Stimulated activated CD4-positive, alpha-beta T cell treated with anti-CD3 and anti-CD28 coated beads, Interleukin-1b, Interleukin-23, amount 100 ng/mL, for 4 hours (primary cell): ENCODE measurements around the gene VPS52.
A peak's percentile ranks its signal among the peaks of the same experiment; 100 is the strongest.
"Not testable (repeated sequence)": the region's sequence is repeated elsewhere in the genome, so short reads cannot be mapped to it uniquely, and the experiment has no call there.

Experiments
- DNase-seq, 2 donors: peaks; one replicate each; pipeline ENCODE4 v3.0.0-alpha.2; 2020; ENCODE audit warnings: low read depth in 2 of 2

Gene VPS52

DNA sequence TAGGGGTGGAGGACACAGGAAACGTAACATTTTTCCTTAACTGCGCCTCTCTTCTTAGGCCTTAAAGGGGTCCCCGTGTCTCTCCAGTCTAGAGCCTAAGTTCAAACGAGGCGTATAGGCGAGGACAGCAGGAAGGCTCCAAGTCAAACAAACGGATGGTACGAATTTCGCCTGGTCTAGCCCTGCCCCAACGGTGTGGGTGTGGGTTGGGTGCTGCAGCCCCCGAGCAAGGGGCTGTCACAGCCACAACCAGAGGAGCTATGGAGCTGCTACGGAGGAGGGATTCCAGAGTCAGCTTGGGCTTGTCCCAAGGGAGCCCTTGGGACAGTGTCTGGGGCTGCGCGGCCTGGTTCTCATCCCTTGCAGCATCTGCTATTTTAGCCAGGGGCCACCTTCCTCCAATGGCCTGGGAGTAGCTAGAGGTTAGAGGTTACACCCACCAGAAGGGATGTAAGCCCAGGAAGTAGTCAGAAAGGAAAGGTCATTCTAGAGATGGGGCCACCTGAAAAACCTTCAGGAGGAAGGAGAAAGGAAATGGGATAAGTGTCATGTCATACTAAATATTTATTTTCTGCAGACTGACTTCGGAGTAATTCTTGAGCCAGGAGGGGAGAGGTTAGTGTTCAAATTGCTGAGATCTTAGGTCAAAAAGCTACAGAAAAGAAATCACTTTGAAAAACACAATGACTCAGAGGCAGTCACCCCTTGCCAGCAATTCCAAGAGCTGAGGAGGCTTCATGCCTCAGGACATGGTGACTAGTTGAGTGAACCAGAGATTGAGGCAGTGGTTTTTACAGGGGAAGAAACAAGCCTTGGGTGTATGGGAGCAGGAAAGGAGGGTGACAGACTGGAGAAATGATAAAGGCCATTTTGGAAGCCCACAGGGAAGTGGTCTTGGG, 21.7 kb downstream of the VPS52 start:
- no peak for DNase-seq

DNA sequence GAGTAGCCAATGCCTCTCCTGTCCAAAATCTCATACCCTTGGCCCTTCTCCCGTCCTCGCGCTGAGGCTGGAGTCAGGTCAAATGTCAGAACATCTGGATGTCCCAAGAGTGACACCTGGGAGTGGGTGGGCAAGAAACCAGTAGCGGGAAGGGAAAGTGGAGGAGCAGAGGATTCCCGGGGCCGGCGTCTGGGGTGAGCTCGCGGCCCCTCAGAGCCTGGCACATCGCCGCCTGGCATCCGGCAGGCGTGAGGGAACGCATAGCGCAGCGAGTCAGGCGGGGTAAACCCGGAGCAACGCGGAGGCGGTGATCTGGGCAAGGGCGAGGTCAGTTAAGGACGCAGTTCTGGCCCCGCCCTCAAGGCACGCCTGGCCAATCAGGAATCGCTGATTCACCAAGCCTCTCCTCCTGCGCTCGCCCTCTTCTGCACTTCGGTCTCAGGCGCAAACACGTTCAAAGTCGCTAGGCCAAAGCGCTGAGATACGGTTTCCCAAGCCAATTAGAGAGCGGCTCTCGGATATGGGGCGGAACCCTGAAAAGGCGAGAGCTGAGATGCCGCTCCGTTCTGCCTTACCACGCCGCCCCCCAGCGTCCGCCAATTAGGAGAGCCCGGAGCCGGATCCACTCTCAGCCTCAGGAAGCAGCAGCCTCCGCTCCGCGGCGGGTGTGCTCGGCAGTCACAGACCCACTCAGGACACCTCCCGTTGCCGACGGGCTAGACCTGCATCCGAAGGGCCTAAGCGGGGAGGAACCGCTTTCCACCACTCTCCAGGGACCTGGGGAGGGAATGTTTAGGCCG, 22.5 kb downstream of the VPS52 start:
- peak; percentile 87 for DNase-seq

DNA sequence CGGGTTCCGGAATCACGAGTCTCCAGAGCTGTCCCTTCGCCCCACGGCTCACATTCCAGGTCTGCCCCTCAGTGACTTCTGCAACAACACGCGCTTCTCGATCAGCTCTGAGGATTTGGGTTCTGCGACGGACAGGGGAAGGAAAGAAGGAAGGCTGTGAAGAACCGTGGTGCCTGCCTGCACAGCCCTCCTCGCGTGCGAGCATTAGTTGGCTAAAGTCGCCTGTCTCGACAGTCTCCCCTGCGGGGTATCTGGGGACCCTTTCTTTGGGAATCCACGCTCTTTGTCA, 23.1 kb downstream of the VPS52 start:
- DNase-seq: no peak

DNA sequence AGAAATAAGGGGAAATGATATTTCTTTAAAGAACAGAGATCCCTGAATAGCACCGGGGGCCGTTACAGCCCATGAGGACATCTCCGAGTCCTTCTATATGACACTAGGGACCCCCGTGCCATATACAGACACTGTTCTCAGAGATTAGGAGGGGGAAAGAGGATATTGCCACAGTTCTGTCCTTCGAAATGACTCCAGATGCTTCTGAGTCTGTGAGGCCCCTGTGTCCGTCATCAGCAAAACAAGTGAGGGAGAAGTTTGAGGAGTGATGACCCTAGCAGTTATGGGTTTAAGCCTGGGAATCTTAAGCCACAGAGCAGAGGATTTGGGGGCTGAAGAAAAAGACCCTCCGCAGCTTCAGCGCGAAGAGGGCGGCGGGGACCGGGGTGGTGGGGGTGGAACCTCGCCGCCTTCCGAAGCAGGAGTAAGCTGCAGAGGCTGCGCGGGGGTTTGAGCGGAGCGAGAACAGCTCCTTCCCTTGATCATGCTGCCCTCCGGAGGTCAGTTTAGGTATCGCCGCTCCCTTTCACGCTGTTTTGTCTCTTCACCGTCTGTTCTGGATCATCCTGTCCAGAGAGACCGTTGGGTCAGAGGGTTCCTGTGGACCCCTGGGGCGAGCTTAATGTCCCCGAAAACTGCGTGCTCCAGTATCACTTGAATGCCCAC, 23.6 kb downstream of the VPS52 start:
- peak; percentile 90 to 92 for DNase-seq

DNA sequence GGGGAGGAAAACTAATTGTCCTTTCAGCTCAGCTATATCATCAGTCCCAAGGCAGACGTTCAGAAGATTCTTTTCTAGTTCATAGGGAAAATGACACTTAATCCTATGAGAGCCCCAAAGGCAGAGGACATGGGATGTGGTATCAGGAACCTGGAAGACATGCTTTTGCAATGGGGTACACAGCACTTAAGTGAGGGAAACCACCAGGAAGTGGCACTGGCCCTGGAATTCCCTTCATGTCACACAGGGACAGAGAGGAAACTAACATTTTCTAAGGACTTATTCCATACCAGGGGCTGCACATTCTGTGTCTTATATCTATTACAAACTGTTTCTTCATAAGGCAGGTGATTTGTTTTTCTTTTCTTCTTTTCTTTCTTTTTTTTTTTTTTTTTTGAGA, 28.2 kb downstream of the VPS52 start:
- no peak for DNase-seq

DNA sequence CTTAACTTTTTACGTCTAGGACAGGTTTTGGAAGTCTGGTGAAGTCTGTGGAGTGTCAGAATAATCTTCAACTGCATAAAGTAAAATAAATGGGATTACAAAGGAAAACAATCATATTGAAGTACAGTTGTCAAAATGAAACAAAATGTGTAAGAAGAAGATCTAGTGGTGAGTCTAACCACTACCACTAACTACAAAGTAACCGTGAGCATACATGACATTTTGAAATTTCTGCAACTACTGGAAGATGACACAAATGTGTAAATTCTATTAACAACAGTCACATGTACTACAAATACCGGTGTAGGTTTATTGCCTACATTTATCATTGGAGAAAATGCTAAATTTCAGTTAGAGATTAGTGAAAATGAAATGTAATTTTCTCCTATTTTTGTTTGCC, 29.7 kb downstream of the VPS52 start:
- DNase-seq: no peak

DNA sequence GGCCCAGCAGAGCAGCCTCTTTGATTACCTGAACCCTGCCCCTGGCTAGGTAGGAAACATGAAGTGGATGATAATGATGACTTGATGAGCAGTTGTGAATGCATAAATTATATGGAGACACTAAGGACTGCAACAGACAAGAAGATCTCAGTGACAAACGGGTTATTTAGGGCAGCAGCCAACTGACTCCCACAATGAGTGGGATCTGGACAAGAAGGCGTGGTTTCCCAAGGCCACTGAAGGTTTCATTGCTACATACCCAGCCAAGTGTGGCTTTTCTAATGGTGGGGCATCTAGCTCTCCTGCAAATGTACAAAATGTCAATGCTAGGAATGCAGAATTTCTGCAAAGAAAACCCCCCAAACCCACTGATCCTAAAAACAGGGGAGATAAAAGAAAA, 33.9 kb downstream of the VPS52 start:
- DNase-seq: no peak

DNA sequence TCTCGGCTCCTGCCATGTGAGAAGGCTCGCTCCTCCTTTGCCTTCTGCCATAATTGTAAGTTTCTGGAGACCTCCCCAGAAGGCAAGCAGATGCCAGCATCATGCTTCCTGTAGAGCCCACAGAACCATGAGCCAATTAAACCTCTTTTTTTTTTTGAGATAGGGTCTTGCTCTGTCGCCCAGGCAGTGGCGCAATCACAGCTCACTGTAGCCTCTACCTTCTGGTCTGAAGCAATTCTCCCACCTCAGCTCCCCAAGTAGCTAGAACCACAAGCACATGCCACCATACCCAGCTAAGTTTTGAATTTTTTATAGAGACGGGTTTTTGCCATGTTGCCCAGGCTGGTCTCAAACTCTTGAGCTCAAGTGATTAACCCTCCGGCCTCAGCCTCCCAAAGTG, 34.8 kb downstream of the VPS52 start:
- DNase-seq: no peak

DNA sequence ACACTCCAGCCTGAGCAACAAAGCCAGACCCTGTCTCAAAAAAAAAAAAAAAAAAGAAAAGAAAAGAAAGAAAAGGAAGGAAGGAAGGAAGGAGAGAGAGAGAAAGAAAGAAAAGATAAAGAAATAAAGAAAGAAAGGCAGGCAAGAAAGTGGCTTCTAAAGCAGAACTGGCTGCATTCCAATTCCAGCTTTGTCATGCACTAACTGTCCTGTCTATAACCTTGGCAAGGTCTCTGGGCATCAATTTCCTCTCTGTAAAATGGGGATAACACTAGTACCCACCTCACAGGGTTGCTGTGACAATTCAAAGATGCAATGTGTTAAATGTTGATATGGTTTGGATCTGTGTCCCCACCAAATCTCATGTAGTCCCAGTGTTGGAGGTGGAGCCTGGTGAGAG, 35.3 kb downstream of the VPS52 start:
- DNase-seq: no peak

DNA sequence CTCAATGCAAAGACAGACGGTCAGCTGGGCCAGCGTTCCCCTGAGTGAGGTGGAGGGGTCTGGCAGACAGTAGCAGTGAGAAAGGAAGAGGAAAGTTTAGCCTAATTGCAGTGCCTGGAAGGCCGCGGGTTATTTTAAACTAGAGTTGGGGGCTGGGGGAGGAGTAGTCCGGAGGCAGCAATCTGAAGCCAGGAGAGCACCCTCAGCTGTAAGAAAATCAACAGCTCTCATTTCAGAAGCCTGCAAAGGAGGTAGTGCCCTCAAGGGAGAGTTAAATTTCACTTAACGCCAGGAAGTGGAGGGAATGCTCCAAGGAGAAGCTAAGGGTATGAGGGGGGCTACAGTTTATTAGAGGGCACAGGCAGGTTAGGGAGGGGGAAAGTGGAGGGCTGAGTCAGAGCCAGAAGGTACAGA, 36.4 kb downstream of the VPS52 start:
- DNase-seq: no peak

DNA sequence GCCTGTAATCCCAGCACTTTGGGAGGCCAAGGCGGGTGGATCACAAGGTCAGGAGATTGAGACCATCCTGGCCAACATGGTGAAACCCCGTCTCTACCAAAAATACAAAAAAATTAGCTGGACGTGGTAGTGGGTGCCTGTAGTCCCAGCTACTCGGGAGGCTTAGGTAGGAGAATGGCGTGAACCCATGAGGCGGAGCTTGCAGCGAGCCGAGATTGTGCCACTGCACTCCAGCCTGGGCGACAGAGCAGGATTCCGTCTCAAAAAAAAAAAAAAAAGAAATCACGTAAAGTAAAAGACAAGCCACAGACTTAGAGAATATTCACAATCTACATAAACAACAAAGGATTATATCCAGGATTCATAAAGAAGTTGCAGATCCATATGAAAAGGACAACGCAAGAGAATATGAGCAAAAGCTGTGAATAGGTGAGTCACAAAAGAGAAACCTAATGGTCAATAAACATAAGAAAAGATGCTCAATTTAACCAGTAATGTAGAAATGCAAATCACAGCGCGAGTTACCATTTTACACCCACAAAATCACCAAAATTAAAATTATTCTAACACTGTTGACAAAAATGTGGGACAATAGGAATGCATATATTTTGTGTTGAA, 45.1 kb downstream of the VPS52 start:
- not testable (repeated sequence) for DNase-seq

DNA sequence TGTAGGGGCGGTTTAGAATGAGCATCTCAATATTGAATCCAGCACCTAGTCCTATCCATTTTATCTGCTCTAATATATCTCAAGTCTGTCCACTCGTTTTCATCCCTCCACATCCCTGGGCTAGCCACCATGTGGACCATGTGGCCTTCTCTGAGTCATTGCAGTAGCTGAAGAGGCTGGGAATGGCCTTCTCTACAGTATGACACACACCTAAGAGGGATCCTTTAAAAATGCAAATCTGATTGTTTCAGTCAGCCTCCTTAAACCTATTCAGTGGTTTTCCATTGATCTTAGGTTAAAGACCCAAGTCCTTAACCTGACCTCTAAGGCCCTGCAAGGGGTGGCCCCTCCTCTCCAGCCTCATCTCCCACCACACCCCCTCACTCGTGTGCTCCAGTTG, 54.0 kb downstream of the VPS52 start:
- DNase-seq: no peak

DNA sequence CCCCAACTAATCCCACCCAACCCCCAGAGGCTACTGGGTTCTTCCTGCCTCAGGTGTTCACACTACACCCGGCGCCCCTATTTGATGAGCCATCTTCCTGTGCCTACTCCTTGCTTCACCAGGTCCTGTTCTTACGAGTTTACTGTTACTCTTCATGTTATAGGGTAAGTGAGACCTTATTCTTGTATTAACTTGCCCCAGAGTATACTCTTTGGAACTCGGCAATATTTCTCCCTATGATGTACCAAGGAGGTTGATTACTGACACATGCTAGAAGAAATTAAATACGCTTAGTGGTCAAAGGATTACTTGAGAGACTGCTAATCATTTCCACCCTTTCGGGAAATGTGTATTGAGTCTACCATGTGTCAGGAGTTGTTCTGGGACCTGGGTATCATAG, 54.4 kb downstream of the VPS52 start:
- no peak for DNase-seq

DNA sequence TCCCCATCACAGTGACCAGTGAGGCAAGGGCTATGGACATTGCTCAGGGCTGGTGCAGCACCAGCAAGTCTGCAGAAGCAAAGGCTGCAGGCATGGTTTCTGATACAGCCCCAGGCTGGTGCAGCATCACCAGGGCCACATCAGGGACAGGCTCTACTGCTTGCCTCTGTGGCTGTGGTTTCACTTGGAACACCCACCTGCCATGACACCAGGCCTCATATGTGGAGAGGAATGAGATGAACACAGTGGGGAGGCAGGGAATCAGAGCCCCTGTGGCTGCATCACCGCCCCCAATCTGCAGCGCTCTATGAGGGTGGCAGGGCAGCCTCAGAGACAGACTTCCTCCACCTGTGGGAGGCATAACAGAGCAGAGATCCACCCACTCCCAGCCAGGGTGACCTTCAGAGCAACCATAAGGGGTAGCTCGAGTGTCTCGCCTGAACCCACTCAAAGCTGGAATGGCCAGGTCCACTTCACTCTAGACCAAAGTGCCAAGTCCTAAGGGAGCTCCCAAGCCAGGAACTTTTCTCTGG, 55.5 kb downstream of the VPS52 start:
- no peak for DNase-seq

DNA sequence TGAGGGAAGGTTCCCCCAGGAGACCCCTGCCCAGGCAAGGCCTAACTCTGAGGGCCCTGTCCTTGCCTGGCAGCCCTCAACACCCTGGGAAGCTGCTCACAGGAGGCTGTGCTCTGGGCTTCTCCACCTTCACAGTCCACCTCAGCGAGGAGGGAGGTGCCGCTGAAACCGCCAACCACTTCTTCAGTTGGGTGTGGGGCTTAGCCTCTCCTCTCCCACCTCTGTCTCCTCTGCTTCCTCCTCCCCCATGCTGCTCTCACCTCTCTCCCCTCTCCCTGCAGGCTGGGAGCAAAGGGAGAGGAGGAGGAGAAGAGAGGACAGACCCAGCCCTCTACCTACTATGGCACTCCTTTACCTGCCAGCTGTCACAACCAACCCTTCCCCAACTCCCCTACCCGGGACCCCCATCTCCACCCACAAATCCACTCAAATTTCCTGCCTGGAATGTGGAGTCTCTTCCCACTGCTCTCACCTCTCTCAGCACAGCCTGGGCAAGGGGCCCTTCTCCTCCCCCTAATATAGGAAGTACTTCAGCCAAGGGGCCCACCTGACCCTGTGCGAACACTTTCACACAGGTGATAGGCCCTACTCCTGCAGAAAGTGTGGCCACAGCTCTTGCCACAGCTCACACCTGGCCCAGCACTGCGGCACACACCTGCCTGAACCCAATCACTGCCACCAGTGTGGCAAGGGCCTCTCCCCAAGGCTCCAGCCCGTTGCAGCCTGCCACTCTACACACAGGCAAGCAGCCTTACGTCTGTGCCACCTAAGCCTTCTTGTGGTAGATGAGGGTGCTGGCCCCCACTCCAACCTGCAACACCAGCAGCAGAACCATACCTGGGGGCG, 56.2 kb downstream of the VPS52 start:
- no peak for DNase-seq

DNA sequence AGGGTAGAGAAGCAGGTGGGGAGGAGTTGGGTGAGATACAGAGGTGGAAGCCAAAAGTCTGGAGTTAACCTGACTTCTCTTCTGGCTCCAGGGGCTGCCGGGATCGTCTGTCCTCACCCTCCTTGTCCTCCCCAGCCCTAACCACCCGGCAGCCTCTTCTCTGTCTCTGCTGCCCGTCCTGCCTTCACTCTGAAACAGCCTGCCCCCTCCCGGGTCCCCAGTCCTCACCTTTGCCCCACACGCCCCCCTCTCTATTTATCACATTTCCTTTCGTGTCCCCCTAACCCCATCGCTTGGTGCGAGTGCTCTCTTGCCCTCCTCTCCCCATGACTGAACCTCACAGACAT, 57.7 kb downstream of the VPS52 start:
- no peak for DNase-seq

DNA sequence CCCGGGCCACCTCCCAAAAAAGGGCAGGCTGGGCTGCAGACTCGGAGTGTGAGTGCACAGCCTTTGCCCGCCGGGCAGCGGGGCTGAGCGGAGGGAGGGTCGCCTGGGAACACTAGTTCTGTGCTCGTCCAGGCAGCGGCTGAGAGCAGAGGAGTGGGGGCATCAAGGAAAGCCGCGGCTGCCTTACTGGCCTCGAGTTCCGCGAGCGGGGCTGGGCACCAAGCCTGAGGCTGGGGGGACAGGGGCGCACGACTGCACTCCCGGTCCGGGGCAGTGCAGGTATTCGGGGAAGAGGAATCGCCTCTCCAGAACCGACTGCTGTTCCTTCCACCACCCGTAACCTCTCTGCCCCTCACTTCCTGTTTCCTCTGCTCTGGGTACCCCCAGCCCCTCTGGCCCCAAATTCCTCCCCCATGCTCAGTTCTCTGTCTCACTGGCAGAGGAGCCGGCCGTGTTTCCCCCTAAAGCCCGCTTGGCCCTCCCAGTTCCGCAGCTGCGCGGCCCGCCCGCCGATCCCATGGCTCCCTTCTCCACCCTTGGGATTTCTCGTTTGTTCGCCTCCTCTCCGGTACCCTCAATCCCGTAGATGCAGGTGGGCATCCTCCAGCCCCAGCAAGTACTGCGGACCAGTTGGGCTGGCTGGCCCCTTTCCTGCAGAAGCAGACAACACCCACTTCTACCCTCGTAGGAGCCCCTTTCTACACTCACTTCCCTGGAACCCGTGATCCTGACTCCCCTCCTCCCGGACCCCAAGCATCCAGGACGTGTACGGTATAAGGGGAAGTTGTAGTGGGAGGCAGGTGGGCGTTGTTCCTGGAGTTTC, 58.3 kb downstream of the VPS52 start:
- DNase-seq: no peak

DNA sequence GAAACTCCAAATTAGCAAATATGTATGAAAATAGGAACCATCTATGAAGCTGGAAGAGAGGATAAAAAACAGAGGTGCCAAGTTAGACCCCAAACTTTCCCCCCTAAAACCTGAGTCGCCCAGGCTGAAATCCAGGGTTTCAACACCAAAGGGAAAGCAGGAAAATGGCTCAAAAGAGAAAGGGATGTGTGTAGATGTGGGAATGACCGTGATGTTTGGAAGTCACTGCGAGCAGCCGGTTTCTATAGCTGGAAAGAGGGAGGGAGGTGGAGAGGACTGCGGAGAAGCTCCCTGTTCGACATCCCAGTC, 58.9 kb downstream of the VPS52 start:
- DNase-seq: no peak

DNA sequence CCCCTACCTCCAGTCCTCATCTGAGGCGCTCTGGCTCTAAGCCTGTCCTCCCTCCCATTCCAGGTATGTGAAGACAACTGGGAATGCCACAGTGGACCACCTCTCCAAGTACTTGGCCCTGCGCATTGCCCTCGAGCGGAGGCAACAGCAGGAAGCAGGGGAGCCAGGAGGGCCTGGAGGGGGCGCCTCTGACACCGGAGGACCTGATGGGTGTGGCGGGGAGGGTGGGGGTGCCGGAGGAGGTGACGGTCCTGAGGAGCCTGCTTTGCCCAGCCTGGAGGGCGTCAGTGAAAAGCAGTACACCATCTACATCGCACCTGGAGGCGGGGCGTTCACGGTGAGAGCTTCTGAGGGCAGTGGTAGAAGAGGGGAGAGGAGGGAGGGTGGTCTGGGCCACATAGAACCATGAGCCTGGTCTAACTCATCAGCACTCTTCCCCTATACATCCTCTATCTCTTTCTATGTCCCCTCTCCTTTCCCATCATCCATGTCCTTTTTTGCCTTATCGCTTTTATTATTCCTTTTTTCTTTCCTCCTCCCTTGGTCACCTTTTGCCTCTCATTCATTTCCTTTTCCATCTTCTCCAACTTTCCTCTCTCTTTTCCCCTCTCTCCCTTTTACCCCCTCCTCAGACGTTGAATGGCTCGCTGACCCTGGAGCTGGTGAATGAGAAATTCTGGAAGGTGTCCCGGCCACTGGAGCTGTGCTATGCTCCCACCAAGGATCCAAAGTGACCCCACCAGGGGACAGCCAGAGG, 59.8 kb downstream of the VPS52 start:
- DNase-seq: no peak

DNA sequence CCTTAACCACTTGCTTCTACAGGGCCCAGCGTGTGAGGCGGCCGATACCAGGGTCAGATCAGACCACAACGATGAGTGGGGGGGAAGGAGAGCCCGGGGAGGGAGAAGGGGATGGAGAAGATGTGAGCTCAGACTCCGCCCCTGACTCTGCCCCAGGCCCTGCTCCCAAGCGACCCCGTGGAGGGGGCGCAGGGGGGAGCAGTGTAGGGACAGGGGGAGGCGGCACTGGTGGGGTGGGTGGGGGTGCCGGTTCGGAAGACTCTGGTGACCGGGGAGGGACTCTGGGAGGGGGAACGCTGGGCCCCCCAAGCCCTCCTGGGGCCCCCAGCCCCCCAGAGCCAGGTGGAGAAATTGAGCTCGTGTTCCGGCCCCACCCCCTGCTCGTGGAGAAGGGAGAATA, 60.5 kb downstream of the VPS52 start:
- DNase-seq: no peak
